ENCODE data around the gene CPED1. TPM values are rescaled to one million over a fixed set of nuclear protein-coding genes. Genes with fewer than 3 reads are reported as not detected.

The CPED1 gene
- total and polyA plus RNA-seq, 10 of the 15 experiments (the other 5 are each of a cell fraction or from before 2014, with no cell fraction given): 0.01 to 0.77 (median 0.10) TPM; not detected in 1

GRCh38 chr7:121119047-121119446 is 130.5 kb downstream of the CPED1 start:
- Histone ChIP-seq H3K27me3 (replicated peaks in 1 of 2; ENCODE audit: control insufficient read depth in 2 of 2, insufficient read depth in 2 of 2, low read length in 1 of 2) (no peaks in the 10 kb centered on the region; a peak in 1 of 4 replicates), H3K9ac (ENCODE audit: control insufficient read depth, insufficient read depth, low read length) (no peak overlapping the region), H3K36me3 (ENCODE audit: control insufficient read depth in 2 of 2, insufficient read depth in 2 of 2, low read length in 1 of 2) (no peaks in the 10 kb centered on the region), H3K79me2 (ENCODE audit: control insufficient read depth, insufficient read depth, low read length) (no peaks in the 10 kb centered on the region), H2AFZ (ENCODE audit: control insufficient read depth, low read depth, low read length) (no peak overlapping the region), H3K27ac (ENCODE audit: control insufficient read depth, insufficient read depth) (no peak overlapping the region), H4K20me1 (ENCODE audit: control insufficient read depth, insufficient read depth) (no peaks in the 10 kb centered on the region), H3K9me3 (replicated peaks; ENCODE audit: control insufficient read depth, insufficient read depth, low read length) (no peaks in the 10 kb centered on the region), H3K4me2 (ENCODE audit: control insufficient read depth, insufficient read depth) (no peak overlapping the region), H3K4me1 (ENCODE audit: control insufficient read depth, insufficient read depth, low read length) (no peaks in the 10 kb centered on the region), H3K4me3 (no peak overlapping the region)
- SMC1A ChIA-PET (ENCODE audit: uncharacterized antibody, unreplicated experiment): no interaction called here
- ATAC-seq (no peak), FAIRE-seq (no peak), DNase-seq (ENCODE audit: low read depth, low spot score) (no peak)
- intact Hi-C loops (cut with micrococcal nuclease; ENCODE audit: unreplicated experiment): loop anchor here (10.0 kb wide), 1 partner anchor 616 kb away; no protein-coding TSS in a partner anchor
- TF ChIP-seq STAT1 (conservative IDR thresholded peaks at IDR 0.05) (no peak), RELB (IDR thresholded peaks at IDR 0.05; ENCODE audit: low read depth) (no peak), CBX5 (IDR thresholded peaks at IDR 0.05; ENCODE audit: low read depth) (no peak), SPI1 (IDR thresholded peaks at IDR 0.05; ENCODE audit: borderline replicate concordance, insufficient read depth, low read depth, low read length) (no peak), ATF3 (IDR thresholded peaks at IDR 0.05; ENCODE audit: borderline replicate concordance, extremely low read depth, low read depth, low read length) (no peak), EZH2 (IDR thresholded peaks at IDR 0.05; ENCODE audit: borderline replicate concordance, control insufficient read depth, low read depth, low read length) (no peak)
- CTCF ChIA-PET: interaction anchor here (0.7 kb wide), 1 partner anchor 1754 kb away, joined by 3 read pairs; no protein-coding TSS in a partner anchor
- POLR2A ChIA-PET: no interaction called here
- 56% methylated on average over 9 of the region's 9 CpGs for WGBS (ENCODE audit: insufficient coverage, insufficient replicate concordance, low lambda C conversion rate, missing lambda C conversion rate)
- in situ Hi-C loops (cut with MboI): no loop called here
- BruUV-seq (replicated peaks): no TSS peak
- RAD21 ChIA-PET (ENCODE audit: unreplicated experiment): no interaction called here
